BE2C (cell line): ENCODE results near the gene PNPO.
A peak's percentile ranks its signal among the peaks of the same experiment; 100 is the strongest.

ENCODE experiments used
- DNase-seq: peaks from one replicate; pipeline ENCODE4 v3.0.0-alpha.2; 2020
- H3K27me3 ChIP-seq: fragments of 250-450 bp; sonication (Bioruptor Pico); 2 replicates; pipeline ENCODE4 v1.5.1; 2020; ENCODE audit warnings: mild to moderate bottlenecking
- H3K36me3 ChIP-seq: fragments of 250-450 bp; sonication (Bioruptor Pico); 2 replicates; pipeline ENCODE4 v1.5.1; 2020; ENCODE audit warnings: mild to moderate bottlenecking
- H3K4me1 ChIP-seq: fragments of 250-450 bp; sonication (Bioruptor Pico); 2 replicates; pipeline ENCODE4 v1.5.1; 2020
- H3K4me3 ChIP-seq: 2 replicates; pipeline ENCODE4 v1.5.1; 2011; ENCODE audit warnings: low read depth, low read length
- H3K9me3 ChIP-seq: fragments of 250-450 bp; sonication (Bioruptor Pico); 2 replicates; pipeline ENCODE4 v1.5.1; 2020
- TF ChIP-seq, protein P1 (sequence below): IDR thresholded peaks from 2 replicates; pipeline ENCODE4 v1.5.1; 2012; ENCODE audit warnings: mild to moderate bottlenecking, low read depth, low read length

The PNPO gene

DNA sequence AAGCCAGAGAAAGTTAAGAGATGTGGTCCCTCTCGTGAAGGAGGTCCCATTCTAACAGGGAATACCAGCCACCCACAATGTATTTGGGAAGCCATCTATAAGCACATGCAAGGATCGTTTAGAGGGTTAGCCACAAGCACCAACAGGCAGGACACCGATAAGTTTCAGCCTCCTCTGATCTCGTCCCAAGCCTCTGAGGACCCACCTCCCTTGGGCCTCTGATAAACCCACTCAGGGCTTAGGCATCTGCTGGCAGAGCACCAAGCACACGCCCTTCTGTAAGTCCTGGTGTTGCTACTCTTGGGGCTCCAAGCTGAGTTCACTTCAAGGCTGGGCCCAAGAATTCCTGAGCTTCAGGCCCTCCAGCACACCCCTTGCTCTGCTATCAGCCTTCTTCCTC, 5.4 kb upstream of the PNPO start:
- H3K9me3 ChIP-seq, result 0 out of 2 replicates have a peak, but pooled peaks cover 3% of the 10 kb centered on the region
- no peaks in the 10 kb centered on the region for H3K36me3 ChIP-seq
- no peak overlapping the region for H3K4me3 ChIP-seq
- no peaks in the 10 kb centered on the region for H3K27me3 ChIP-seq
- TF ChIP-seq, protein P1, sequence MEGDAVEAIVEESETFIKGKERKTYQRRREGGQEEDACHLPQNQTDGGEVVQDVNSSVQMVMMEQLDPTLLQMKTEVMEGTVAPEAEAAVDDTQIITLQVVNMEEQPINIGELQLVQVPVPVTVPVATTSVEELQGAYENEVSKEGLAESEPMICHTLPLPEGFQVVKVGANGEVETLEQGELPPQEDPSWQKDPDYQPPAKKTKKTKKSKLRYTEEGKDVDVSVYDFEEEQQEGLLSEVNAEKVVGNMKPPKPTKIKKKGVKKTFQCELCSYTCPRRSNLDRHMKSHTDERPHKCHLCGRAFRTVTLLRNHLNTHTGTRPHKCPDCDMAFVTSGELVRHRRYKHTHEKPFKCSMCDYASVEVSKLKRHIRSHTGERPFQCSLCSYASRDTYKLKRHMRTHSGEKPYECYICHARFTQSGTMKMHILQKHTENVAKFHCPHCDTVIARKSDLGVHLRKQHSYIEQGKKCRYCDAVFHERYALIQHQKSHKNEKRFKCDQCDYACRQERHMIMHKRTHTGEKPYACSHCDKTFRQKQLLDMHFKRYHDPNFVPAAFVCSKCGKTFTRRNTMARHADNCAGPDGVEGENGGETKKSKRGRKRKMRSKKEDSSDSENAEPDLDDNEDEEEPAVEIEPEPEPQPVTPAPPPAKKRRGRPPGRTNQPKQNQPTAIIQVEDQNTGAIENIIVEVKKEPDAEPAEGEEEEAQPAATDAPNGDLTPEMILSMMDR, result no peak
- no peak for DNase-seq
- no peaks in the 10 kb centered on the region for H3K4me1 ChIP-seq

DNA sequence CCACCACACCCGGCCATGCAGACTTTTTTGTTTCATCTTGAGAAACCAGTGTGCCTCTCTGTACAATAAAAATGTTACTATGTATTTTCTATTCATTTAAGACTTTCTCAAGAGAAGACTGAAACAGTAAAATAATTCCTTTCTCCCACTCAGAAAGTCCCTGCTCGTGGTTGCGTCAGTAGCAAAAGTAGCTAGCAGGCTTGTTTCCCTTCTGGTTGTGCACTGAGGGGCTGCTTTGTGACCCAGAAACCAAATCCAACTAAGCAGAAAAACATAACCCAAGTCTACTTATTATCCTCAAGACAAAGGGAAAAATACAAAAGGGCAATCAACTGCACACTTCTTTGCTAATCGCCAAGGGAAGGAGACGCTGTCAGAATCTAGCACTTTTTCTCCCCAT, 3.4 kb upstream of the PNPO start:
- H3K4me3 ChIP-seq, result no peak overlapping the region
- TF ChIP-seq, protein P1, result no peak
- no peaks in the 10 kb centered on the region for H3K27me3 ChIP-seq
- H3K36me3 ChIP-seq, result no peaks in the 10 kb centered on the region
- H3K9me3 ChIP-seq, result 0 out of 2 replicates have a peak, but pooled peaks cover 4% of the 10 kb centered on the region
- H3K4me1 ChIP-seq, result no peaks in the 10 kb centered on the region
- no peak for DNase-seq

DNA sequence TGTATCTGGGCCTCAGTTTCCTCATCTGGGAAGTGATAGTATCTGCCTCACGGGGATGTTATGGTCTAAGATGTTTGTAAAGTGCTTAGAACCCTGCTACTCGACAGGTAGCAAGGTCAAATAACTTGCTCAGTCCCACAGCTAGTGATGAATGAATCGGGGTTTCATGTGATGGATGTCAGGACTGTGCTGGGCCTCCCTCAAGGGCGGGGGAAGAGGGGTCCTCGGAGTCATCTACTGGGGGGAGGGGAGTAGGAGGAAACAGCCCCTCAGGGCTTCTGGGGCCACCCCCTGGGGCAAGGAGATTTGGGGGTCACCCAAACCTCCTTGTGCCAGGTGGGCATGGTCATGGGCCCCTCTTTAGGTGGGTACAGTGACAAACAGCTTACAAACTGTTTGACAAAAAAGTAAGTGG, 732 bp downstream of the PNPO start:
- 0 out of 2 replicates have a peak, but pooled peaks cover 2% of the 10 kb centered on the region for H3K36me3 ChIP-seq
- H3K9me3 ChIP-seq, result 0 out of 2 replicates have a peak, but pooled peaks cover 4% of the 10 kb centered on the region
- no peaks in the 10 kb centered on the region for H3K27me3 ChIP-seq
- no peaks in the 10 kb centered on the region for H3K4me1 ChIP-seq
- no peak for DNase-seq
- TF ChIP-seq, protein P1, result no peak
- H3K4me3 ChIP-seq, result peak overlapping the region; percentile 83

DNA sequence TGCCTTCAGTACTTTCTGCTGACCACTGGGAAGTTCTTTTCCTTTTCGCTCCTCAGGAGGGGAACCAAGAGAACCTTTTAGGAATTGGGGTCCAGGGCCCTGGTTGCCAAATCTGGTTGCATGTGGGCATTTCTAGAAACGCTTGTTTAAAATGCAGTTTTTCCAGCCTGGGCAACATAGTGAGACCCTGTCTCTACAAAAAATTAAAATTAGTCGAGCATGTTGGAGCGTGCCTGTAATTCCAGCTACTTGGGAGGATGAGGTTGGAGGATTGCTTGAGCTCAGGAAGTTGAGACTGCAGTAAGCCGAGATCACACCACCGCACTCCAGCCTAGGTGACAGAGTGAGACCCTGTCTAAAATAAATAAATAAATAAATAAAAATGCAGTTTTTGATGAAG, 1.2 kb downstream of the PNPO start:
- Histone ChIP-seq H3K27me3 (no peaks in the 10 kb centered on the region), H3K4me3 (peak overlapping the region; percentile 83), H3K9me3 (0 out of 2 replicates have a peak, but pooled peaks cover 4% of the 10 kb centered on the region), H3K4me1 (no peaks in the 10 kb centered on the region), H3K36me3 (0 out of 2 replicates have a peak, but pooled peaks cover 2% of the 10 kb centered on the region)
- DNase-seq, result no peak
- TF ChIP-seq, protein P1, result no peak

DNA sequence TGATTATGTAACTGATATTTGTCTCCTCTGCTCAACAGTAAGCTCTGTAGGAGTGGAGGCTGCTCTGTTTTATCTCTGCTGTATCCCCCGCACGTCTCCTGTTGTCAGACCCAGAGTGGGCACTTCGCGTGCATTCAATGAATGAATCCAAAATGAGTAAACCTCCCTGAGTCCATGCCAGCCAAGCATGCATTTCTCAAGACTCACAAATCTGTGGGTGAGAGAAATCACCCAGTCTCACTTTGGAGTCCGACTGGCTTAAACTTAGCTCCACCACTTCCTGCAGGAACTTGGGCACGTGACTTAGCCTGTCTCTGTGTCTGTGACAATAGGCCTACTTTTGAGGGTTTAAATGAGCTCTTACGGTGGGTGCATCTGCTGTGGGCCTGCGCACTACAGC, 3.7 kb downstream of the PNPO start:
- no peak for DNase-seq
- H3K4me1 ChIP-seq, result peaks cover 7% of the 10 kb centered on the region
- TF ChIP-seq, protein P1, result no peak
- 0 out of 2 replicates have a peak, but pooled peaks cover 4% of the 10 kb centered on the region for H3K9me3 ChIP-seq
- no peak overlapping the region for H3K4me3 ChIP-seq
- peaks cover 2% of the 10 kb centered on the region; the same call in 1 of the 2 replicates for H3K36me3 ChIP-seq
- H3K27me3 ChIP-seq, result no peaks in the 10 kb centered on the region
